ENCODE measurements around the gene TEX26.

DNA sequence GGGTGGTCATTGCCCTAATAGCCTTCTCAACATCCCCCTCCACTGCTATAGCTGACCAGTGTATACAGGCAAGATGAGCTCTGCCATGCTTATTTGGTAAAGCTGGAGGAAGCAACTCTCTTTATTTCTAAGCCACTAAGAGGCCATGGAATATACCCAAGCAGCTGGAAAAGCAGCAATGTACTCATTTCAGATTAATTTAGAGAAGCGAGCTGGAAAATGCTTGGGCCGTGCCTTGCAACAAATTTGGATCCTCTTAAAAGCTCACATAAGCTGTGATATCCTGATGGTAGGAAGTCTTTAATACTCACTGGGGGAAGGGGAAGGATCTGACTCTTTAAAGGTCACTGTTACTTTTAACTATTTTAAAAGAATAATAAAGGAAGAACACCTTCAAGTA, 77.8 kb downstream of the TEX26 start:
- no peak for TF ChIP-seq RAD21 (IDR thresholded peaks at IDR 0.05; ENCODE audit: low read length)
- TF ChIP-seq, protein P1, sequence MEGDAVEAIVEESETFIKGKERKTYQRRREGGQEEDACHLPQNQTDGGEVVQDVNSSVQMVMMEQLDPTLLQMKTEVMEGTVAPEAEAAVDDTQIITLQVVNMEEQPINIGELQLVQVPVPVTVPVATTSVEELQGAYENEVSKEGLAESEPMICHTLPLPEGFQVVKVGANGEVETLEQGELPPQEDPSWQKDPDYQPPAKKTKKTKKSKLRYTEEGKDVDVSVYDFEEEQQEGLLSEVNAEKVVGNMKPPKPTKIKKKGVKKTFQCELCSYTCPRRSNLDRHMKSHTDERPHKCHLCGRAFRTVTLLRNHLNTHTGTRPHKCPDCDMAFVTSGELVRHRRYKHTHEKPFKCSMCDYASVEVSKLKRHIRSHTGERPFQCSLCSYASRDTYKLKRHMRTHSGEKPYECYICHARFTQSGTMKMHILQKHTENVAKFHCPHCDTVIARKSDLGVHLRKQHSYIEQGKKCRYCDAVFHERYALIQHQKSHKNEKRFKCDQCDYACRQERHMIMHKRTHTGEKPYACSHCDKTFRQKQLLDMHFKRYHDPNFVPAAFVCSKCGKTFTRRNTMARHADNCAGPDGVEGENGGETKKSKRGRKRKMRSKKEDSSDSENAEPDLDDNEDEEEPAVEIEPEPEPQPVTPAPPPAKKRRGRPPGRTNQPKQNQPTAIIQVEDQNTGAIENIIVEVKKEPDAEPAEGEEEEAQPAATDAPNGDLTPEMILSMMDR (conservative IDR thresholded peaks at IDR 0.05; ENCODE audit: low read depth, low read length): no peak
- no peak for TF ChIP-seq NFE2L2 (IDR thresholded peaks at IDR 0.05; ENCODE audit: low read depth, low read length)
- TF ChIP-seq, protein P2, sequence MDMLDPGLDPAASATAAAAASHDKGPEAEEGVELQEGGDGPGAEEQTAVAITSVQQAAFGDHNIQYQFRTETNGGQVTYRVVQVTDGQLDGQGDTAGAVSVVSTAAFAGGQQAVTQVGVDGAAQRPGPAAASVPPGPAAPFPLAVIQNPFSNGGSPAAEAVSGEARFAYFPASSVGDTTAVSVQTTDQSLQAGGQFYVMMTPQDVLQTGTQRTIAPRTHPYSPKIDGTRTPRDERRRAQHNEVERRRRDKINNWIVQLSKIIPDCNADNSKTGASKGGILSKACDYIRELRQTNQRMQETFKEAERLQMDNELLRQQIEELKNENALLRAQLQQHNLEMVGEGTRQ (IDR thresholded peaks at IDR 0.05; ENCODE audit: low read depth, low read length): no peak
- TF ChIP-seq BHLHE40 (IDR thresholded peaks at IDR 0.05; ENCODE audit: low read depth, low read length): no peak
- TF ChIP-seq POLR2A (IDR thresholded peaks at IDR 0.05; ENCODE audit: low read depth, low read length): no peak
- no peak for TF ChIP-seq CHD1 (IDR thresholded peaks at IDR 0.05; ENCODE audit: low read depth, low read length)
- TF ChIP-seq SMC3 (IDR thresholded peaks at IDR 0.05; ENCODE audit: low read depth, low read length): no peak
- TF ChIP-seq FOS (IDR thresholded peaks at IDR 0.05; ENCODE audit: low read depth, low read length): no peak
- TF ChIP-seq RFX5 (IDR thresholded peaks at IDR 0.05; ENCODE audit: low read depth, low read length): no peak

Measured in IMR-90 (cell line).